ENCODE results near the gene DNASE1L2.
"Not testable (repeated sequence)": the region's sequence is repeated elsewhere in the genome, so short reads cannot be mapped to it uniquely, and the experiment has no call there.

The DNASE1L2 gene

GRCh38 chr16:2236337-2237101, at the start of gene DNASE1L2:
Gene DNASE1L2 (plus strand): TSS chr16:2236444. CDS start chr16:2236817, 373 bp downstream.
- DNase-seq (ENCODE audit: low read depth in 2 of 2): no peak

GRCh38 chr16:2186505-2186904, 49.7 kb upstream of the DNASE1L2 start:
- no peak for DNase-seq (ENCODE audit: low read depth in 2 of 2)

GRCh38 chr16:2187212-2187611, 49.0 kb upstream of the DNASE1L2 start:
- DNase-seq (ENCODE audit: low read depth in 2 of 2): no peak

- no peak for DNase-seq (ENCODE audit: low read depth in 2 of 2)
Measured at GRCh38 chr16:2188395-2188794, 47.8 kb upstream of the DNASE1L2 start.

GRCh38 chr16:2189252-2189893, 46.9 kb upstream of the DNASE1L2 start:
- DNase-seq (ENCODE audit: low read depth in 2 of 2): no peak

- no peak for DNase-seq (ENCODE audit: low read depth in 2 of 2)
Measured at GRCh38 chr16:2190002-2190658, 46.1 kb upstream of the DNASE1L2 start.

- no peak for DNase-seq (ENCODE audit: low read depth in 2 of 2)
Measured at GRCh38 chr16:2190659-2191445, 45.4 kb upstream of the DNASE1L2 start.

GRCh38 chr16:2191446-2191706, 44.9 kb upstream of the DNASE1L2 start:
- DNase-seq (ENCODE audit: low read depth in 2 of 2): no peak

GRCh38 chr16:2194166-2194834, 41.9 kb upstream of the DNASE1L2 start:
- DNase-seq (ENCODE audit: low read depth in 2 of 2): no peak

GRCh38 chr16:2194852-2195321, 41.4 kb upstream of the DNASE1L2 start:
- DNase-seq (ENCODE audit: low read depth in 2 of 2): no peak

- no peak for DNase-seq (ENCODE audit: low read depth in 2 of 2)
Measured at GRCh38 chr16:2195322-2196161, 40.7 kb upstream of the DNASE1L2 start.

GRCh38 chr16:2196162-2196980, 39.9 kb upstream of the DNASE1L2 start, which contains the start of gene CASKIN1:
Gene CASKIN1 (minus strand): TSS chr16:2196605. CDS start chr16:2196432, 173 bp downstream.
- DNase-seq (ENCODE audit: low read depth in 2 of 2): no peak

GRCh38 chr16:2196981-2197511, 39.2 kb upstream of the DNASE1L2 start:
- DNase-seq (ENCODE audit: low read depth in 2 of 2): no peak

- no peak for DNase-seq (ENCODE audit: low read depth in 2 of 2)
Measured at GRCh38 chr16:2197765-2198164, 38.5 kb upstream of the DNASE1L2 start.

GRCh38 chr16:2198283-2198682, 38.0 kb upstream of the DNASE1L2 start:
- no peak for DNase-seq (ENCODE audit: low read depth in 2 of 2)

GRCh38 chr16:2199095-2199494, 37.1 kb upstream of the DNASE1L2 start:
- no peak for DNase-seq (ENCODE audit: low read depth in 2 of 2)

GRCh38 chr16:2199621-2200139, 36.6 kb upstream of the DNASE1L2 start:
- no peak for DNase-seq (ENCODE audit: low read depth in 2 of 2)

GRCh38 chr16:2200313-2200712, 35.9 kb upstream of the DNASE1L2 start:
- DNase-seq (ENCODE audit: low read depth in 2 of 2): no peak

GRCh38 chr16:2203119-2203688, 33.0 kb upstream of the DNASE1L2 start:
- DNase-seq (ENCODE audit: low read depth in 2 of 2): not testable (repeated sequence)
